Fibroblast of the aortic adventitia (primary cell): Measurements from ENCODE around the gene C8B. TPM values are rescaled to one million over a fixed set of nuclear protein-coding genes. Genes with fewer than 3 reads are reported as not detected.

ENCODE experiments used
- DNase-seq: peaks from one replicate; pipeline ENCODE4 v3.0.0-alpha.2; 2010; ENCODE audit warnings: low read depth
- H3K4me3 ChIP-seq: 2 replicates; pipeline ENCODE4 v1.5.1; 2011; ENCODE audit warnings: low read depth, mild to moderate bottlenecking, control low read depth, low read length, moderate library complexity
- total RNA-seq: library from RNA; depleted of rRNA; stranded (reverse); fragments of >200 nt; gene quantifications from 2 replicates; pipeline ENCODE4 v1.2.3, GENCODE V29; 2012; ENCODE audit warnings: low replicate concordance
- TF ChIP-seq, protein P1 (sequence below): IDR thresholded peaks from 2 replicates; pipeline ENCODE4 v1.5.1; 2011; ENCODE audit warnings: mild to moderate bottlenecking, low read length, control low read depth, inconsistent platforms; ENCODE audit not compliant: insufficient read depth

C8B gene
- total RNA-seq, 1 donor: not detected

GRCh38 chr1:57007472-57007871 is 41.7 kb upstream of the C8B start:
- no peak overlapping the region for H3K4me3 ChIP-seq
- TF ChIP-seq, protein P1, sequence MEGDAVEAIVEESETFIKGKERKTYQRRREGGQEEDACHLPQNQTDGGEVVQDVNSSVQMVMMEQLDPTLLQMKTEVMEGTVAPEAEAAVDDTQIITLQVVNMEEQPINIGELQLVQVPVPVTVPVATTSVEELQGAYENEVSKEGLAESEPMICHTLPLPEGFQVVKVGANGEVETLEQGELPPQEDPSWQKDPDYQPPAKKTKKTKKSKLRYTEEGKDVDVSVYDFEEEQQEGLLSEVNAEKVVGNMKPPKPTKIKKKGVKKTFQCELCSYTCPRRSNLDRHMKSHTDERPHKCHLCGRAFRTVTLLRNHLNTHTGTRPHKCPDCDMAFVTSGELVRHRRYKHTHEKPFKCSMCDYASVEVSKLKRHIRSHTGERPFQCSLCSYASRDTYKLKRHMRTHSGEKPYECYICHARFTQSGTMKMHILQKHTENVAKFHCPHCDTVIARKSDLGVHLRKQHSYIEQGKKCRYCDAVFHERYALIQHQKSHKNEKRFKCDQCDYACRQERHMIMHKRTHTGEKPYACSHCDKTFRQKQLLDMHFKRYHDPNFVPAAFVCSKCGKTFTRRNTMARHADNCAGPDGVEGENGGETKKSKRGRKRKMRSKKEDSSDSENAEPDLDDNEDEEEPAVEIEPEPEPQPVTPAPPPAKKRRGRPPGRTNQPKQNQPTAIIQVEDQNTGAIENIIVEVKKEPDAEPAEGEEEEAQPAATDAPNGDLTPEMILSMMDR: no peak
- no peak for DNase-seq

- H3K4me3 ChIP-seq: no peak overlapping the region
- no peak for DNase-seq
- TF ChIP-seq, protein P1: no peak
Measured at GRCh38 chr1:57003398-57004139, 37.8 kb upstream of the C8B start.

GRCh38 chr1:56995414-56996100 is 29.7 kb upstream of the C8B start:
- TF ChIP-seq, protein P1: no peak
- no peak overlapping the region for H3K4me3 ChIP-seq
- no peak for DNase-seq

DNA sequence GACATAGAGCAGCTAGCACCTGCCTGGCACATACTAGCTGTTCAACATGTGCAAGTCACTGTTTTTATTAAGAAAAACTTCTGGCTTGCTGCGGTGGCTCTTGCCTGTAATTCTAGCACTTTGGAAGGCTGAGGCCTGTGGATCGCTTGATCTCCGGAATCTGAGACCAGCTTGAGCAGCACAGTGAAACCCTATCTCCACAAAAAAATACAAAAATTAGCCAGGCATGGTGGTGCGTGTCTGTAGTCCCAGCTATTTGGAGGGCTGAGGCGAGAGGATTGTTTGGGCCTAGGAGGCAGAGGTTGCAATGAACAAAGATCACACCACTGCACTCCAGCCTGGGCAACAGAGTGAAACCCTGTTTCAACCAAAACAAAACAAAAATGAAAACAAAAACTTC is 27.7 kb upstream of the C8B start:
- DNase-seq: no peak
- no peak overlapping the region for H3K4me3 ChIP-seq

GRCh38 chr1:56992318-56993125 is 26.7 kb upstream of the C8B start:
- TF ChIP-seq, protein P1: no peak
- no peak for DNase-seq
- no peak overlapping the region for H3K4me3 ChIP-seq

More for the DNA sequence above, 27.7 kb upstream of the C8B start:
- TF ChIP-seq, protein P1: no peak

DNA sequence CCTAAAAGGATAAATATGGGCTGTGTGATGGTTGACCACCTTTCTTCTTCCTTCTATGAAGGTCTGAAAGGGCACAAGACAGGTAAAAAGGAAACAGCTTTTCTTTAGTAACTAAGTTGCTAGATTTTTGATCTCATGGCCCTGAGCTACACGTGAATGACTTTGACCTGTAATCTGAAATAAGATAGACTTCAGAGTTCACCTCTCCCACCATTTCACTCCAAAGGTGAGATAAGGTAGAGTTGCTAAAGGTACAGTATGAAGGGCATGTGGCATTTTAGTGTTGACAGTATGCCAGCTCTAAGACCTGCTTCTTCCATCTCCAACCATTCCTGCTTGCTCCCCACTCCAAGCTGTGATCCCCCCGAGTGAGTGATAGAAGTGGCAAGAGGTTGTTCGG is 25.8 kb upstream of the C8B start:
- no peak for DNase-seq

More for the DNA sequence above, 25.8 kb upstream of the C8B start:
- TF ChIP-seq, protein P1: no peak
- no peak overlapping the region for H3K4me3 ChIP-seq
